Measurements from ENCODE around the gene ATP4B. TPM values are rescaled to one million over a fixed set of nuclear protein-coding genes. Genes with fewer than 3 reads are reported as not detected.

Gene ATP4B
- total RNA-seq = not detected

GRCh38 chr13:113657851-113658741 lies at the start of gene ATP4B:
ATP4B (minus strand) TSS chr13:113658198; CDS start chr13:113658144, 54 bp downstream.
- no peak for ATAC-seq
- no peak for DNase-seq (ENCODE audit: low spot score)

GRCh38 chr13:113672002-113672651 lies 14.1 kb upstream of the ATP4B start:
- no peak for DNase-seq (ENCODE audit: low spot score)
- peak; percentile 18 for ATAC-seq

- ATAC-seq = no peak
- no peak for DNase-seq (ENCODE audit: low spot score)
These were observed 13.3 kb upstream of the ATP4B start for GRCh38 chr13:113671066-113672001.

- DNase-seq (ENCODE audit: low spot score) (no peak), ATAC-seq (no peak)
These were observed 12.5 kb upstream of the ATP4B start for GRCh38 chr13:113670541-113670940.

- no peak for ATAC-seq
- no peak for DNase-seq (ENCODE audit: low spot score)
These were observed 11.8 kb upstream of the ATP4B start for GRCh38 chr13:113669755-113670341.

GRCh38 chr13:113669231-113669754 lies 11.3 kb upstream of the ATP4B start:
- no peak for DNase-seq (ENCODE audit: low spot score)
- no peak for ATAC-seq

GRCh38 chr13:113668491-113668971 lies 10.5 kb upstream of the ATP4B start:
- ATAC-seq = no peak
- no peak for DNase-seq (ENCODE audit: low spot score)

- DNase-seq (ENCODE audit: low spot score) = no peak
These were observed 9.9 kb upstream of the ATP4B start for GRCh38 chr13:113667771-113668490.

GRCh38 chr13:113666951-113667701 lies 9.1 kb upstream of the ATP4B start, which contains the start of gene GRK1:
GRK1 (plus strand) TSS chr13:113667219; CDS start chr13:113667387, 168 bp downstream.
- no peak for ATAC-seq
- no peak for DNase-seq (ENCODE audit: low spot score)

More at GRCh38 chr13:113667771-113668490, 9.9 kb upstream of the ATP4B start:
- no peak for ATAC-seq

- no peak for ATAC-seq
- no peak for DNase-seq (ENCODE audit: low spot score)
These were observed 8.3 kb upstream of the ATP4B start for GRCh38 chr13:113666329-113666670.

GRCh38 chr13:113665597-113666328 lies 7.8 kb upstream of the ATP4B start:
- ATAC-seq (no peak), DNase-seq (ENCODE audit: low spot score) (no peak)

- no peak for DNase-seq (ENCODE audit: low spot score)
- ATAC-seq = peak; percentile 36
These were observed 7.0 kb upstream of the ATP4B start for GRCh38 chr13:113664751-113665596.

- no peak for ATAC-seq
- DNase-seq (ENCODE audit: low spot score) = no peak
These were observed 5.9 kb upstream of the ATP4B start for GRCh38 chr13:113663934-113664333.

- ATAC-seq = no peak
- DNase-seq (ENCODE audit: low spot score) = no peak
These were observed 3.5 kb upstream of the ATP4B start for GRCh38 chr13:113661509-113661908.

- DNase-seq (ENCODE audit: low spot score) = no peak
- no peak for ATAC-seq
These were observed 2.1 kb upstream of the ATP4B start for GRCh38 chr13:113660066-113660465.

GRCh38 chr13:113659337-113659736 lies 1.3 kb upstream of the ATP4B start:
- ATAC-seq = no peak
- DNase-seq (ENCODE audit: low spot score) = no peak

GRCh38 chr13:113658836-113659235 lies 838 bp upstream of the ATP4B start:
- no peak for ATAC-seq
- DNase-seq (ENCODE audit: low spot score) = no peak
